BJ (cell line): Measurements from ENCODE around the gene PRR3. TPM values are rescaled to one million over a fixed set of nuclear protein-coding genes. Genes with fewer than 3 reads are reported as not detected.
A peak's percentile ranks its signal among the peaks of the same experiment; 100 is the strongest.

Experiments used
- CTCF ChIA-PET: fragments of 350-600 bp; formaldehyde crosslinking; extraction: SDS; loops from one replicate; lab custom pipeline; 2021; ENCODE audit warnings: antibody characterized with exemption, inconsistent platforms; lab: Yijun Ruan, JAX
- POLR2A ChIA-PET: fragments of 300-600 bp; sonication (Branson Sonifier 250); formaldehyde crosslinking; extraction: SDS; loops from one replicate; lab custom pipeline; 2021; ENCODE audit warnings: antibody characterized with exemption; lab: Charles Lee
- DNase-seq: peaks from one replicate; pipeline ENCODE4 v3.0.0-alpha.2; 2011; ENCODE audit warnings: low read depth
- H3K27me3 ChIP-seq: 2 replicates; pipeline ENCODE4 v1.6.0; 2011; ENCODE audit warnings: low read length; ENCODE audit not compliant: control insufficient read depth, insufficient read depth
- H3K36me3 ChIP-seq: 2 replicates; pipeline ENCODE4 v1.5.1; 2011; ENCODE audit warnings: low read length; ENCODE audit not compliant: control insufficient read depth, insufficient read depth
- H3K4me3 ChIP-seq: 2 replicates; pipeline ENCODE4 v1.5.1; 2011; ENCODE audit warnings: low read depth, mild to moderate bottlenecking, control low read depth, low read length
- polyA plus RNA-seq: library from polyadenylated mRNA; depleted of rRNA; stranded (reverse); fragments of >200 nt; gene quantifications from 2 replicates; pipeline ENCODE4 v1.2.3, GENCODE V29; 2011
- TF ChIP-seq, protein P1 (sequence below): IDR thresholded peaks from 2 replicates; pipeline ENCODE4 v1.5.1; 2011; ENCODE audit warnings: low read depth, mild to moderate bottlenecking, control low read depth, inconsistent platforms, low read length, moderate library complexity; ENCODE audit not compliant: insufficient read depth

Gene PRR3
- polyA plus RNA-seq, 1 experiment = 15.8 TPM

DNA sequence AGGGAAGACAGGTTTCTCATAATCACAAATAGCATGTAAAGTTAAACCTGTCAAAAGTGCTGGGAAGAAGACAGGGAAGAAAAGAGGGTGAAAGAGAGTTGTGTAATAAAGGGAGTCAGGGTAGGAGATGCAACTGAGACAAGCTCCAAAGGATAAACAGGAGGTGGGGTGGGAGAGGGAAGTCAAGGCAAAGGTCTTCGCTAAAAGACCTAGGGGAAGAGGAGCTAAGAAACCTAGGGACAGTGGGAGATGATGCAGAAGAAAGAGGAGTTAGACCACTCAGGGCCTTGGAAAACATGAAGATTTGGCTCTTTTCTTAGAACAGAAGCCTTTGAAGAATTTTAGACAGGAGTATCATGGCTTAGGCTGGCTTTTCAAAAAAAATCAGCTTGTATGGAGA is 7.0 kb downstream of the PRR3 start:
- Histone ChIP-seq H3K36me3 (peaks cover 5% of the 10 kb centered on the region), H3K4me3 (no peak overlapping the region), H3K27me3 (no peaks in the 10 kb centered on the region)
- no peak for DNase-seq
- POLR2A ChIA-PET = no interaction called here
- CTCF ChIA-PET = interaction anchor here (0.9 to 1.0 kb wide), 2 partner anchors 17 to 20 kb away, joined by 3 read pairs; no protein-coding TSS in a partner anchor
- TF ChIP-seq, protein P1, sequence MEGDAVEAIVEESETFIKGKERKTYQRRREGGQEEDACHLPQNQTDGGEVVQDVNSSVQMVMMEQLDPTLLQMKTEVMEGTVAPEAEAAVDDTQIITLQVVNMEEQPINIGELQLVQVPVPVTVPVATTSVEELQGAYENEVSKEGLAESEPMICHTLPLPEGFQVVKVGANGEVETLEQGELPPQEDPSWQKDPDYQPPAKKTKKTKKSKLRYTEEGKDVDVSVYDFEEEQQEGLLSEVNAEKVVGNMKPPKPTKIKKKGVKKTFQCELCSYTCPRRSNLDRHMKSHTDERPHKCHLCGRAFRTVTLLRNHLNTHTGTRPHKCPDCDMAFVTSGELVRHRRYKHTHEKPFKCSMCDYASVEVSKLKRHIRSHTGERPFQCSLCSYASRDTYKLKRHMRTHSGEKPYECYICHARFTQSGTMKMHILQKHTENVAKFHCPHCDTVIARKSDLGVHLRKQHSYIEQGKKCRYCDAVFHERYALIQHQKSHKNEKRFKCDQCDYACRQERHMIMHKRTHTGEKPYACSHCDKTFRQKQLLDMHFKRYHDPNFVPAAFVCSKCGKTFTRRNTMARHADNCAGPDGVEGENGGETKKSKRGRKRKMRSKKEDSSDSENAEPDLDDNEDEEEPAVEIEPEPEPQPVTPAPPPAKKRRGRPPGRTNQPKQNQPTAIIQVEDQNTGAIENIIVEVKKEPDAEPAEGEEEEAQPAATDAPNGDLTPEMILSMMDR = no peak

DNA sequence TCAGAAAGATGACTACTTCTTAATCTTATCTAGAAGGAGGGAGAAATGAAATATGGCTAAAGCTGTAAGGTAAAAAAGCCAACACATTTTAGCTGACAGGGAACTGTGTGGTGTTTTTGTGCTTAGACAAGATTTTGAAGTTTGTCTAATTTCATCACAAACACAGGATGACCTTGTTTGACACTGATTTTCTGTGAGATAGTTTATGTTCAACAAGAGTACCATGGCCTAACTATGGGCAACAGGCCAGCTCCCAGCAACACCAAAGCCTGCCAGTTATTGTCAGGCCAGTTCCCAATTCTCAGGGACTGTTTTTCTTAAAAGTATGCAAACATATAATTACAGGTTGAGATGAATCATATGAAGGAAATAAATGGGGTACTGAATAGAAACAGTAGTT is 8.7 kb downstream of the PRR3 start:
- H3K4me3 ChIP-seq = no peak overlapping the region
- no peak for DNase-seq
- POLR2A ChIA-PET = no interaction called here
- TF ChIP-seq, protein P1 = no peak
- no peaks in the 10 kb centered on the region for H3K27me3 ChIP-seq
- CTCF ChIA-PET = interaction anchor here (0.7 to 2.9 kb wide), 6 partner anchors 11 to 114 kb away, joined by 3 to 8 read pairs (median 4); no protein-coding TSS in a partner anchor
- H3K36me3 ChIP-seq = peaks cover 5% of the 10 kb centered on the region

DNA sequence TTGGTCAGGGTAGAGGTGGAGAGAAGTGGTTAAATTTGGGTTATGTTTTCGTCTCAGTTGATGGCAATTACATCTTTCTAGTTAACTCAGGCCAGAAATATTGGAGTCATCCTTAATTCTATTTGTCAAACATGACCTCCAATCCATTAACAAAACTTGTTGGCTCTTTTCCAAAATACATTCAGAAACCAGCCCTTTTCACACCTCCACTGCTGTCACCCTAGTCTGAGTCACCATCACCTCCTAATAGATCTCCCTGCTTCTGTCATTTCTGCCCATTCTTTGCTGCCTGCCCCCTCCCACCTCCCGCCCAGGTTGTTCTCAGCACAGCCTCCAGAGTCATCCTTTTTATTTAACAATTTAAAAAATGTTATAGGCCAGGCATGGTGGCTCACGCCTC is 11.2 kb downstream of the PRR3 start:
- CTCF ChIA-PET = no interaction called here

DNA sequence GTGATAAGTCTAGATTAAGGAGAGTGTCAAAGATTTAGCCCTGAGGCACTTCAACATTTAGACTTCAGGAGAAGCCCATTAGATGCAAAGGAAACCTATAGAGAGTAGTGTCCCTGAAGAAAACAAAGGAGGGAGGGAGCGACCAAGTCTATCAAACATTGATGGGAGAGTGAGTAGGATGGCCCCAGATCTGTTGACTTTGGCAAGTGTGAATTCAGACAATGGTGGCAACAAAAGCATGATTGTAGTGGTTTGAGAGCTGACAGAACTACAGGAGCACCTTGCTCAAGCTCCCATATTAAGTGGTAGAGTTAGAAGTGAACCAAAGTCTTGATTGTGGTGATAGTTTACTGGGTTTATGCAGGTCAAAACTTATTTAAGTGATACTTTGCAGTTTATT is 13.2 kb downstream of the PRR3 start:
- CTCF ChIA-PET = interaction anchor here (0.7 to 1.8 kb wide), 7 partner anchors 11 to 88 kb away, joined by 3 to 6 read pairs (median 4); no protein-coding TSS in a partner anchor
- Histone ChIP-seq H3K27me3 (no peaks in the 10 kb centered on the region), H3K36me3 (no peaks in the 10 kb centered on the region), H3K4me3 (peak overlapping the region; percentile 85)
- POLR2A ChIA-PET = no interaction called here
- TF ChIP-seq, protein P1 = no peak
- DNase-seq = no peak

More for the DNA sequence above, 11.2 kb downstream of the PRR3 start:
- Histone ChIP-seq H3K27me3 (no peaks in the 10 kb centered on the region), H3K36me3 (no peaks in the 10 kb centered on the region), H3K4me3 (no peak overlapping the region)
- POLR2A ChIA-PET = no interaction called here
- TF ChIP-seq, protein P1 = no peak
- no peak for DNase-seq

DNA sequence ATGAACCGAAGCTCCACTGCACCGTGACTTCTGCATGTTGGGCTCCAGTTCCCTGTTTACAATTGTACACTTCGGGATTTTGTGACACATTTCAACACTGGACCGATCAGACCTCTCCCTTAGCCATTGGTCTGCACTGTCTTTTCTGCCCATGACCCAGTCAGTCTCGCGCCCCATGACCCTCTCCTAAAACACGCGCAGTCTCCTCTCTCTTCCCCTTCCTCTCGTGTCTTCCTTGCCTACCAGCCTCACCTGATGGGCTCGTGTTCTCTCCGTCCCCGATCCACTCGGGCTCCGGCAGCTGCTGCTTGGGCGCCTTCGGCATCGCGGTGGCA is 13.6 kb downstream of the PRR3 start:
- POLR2A ChIA-PET = interaction anchor here (1.0 kb wide), 2 partner anchors 13 to 44 kb away, joined by 3 to 13 read pairs; partner anchors contain the start of gene PRR3
- DNase-seq = no peak
- CTCF ChIA-PET = interaction anchor here (0.6 to 1.8 kb wide), 8 partner anchors 12 to 89 kb away, joined by 3 to 6 read pairs (median 4); partner anchors contain the start of gene GNL1
- H3K27me3 ChIP-seq = no peaks in the 10 kb centered on the region
- peak overlapping the region; percentile 85 for H3K4me3 ChIP-seq
- TF ChIP-seq, protein P1 = no peak
- no peaks in the 10 kb centered on the region for H3K36me3 ChIP-seq
